HG02885 (cell line): ENCODE measurements around the gene SMG9.
"Not testable (repeated sequence)": the region's sequence is repeated elsewhere in the genome, so short reads cannot be mapped to it uniquely, and the experiment has no call there.

ENCODE experiments used
- ATAC-seq: cut with Tn5 transposase; IDR thresholded peaks from one replicate; pipeline ENCODE4 v1.9.1; 2021; ENCODE audit warnings: mild to moderate bottlenecking; ENCODE audit not compliant: unreplicated experiment, poor library complexity

Gene SMG9

GRCh38 chr19:43697295-43697694 is 57.5 kb downstream of the SMG9 start:
- no peak for ATAC-seq

GRCh38 chr19:43695985-43696704 is 58.6 kb downstream of the SMG9 start:
- no peak for ATAC-seq

GRCh38 chr19:43694553-43694952 is 60.2 kb downstream of the SMG9 start:
- ATAC-seq, result no peak

- ATAC-seq, result no peak
Measured at GRCh38 chr19:43692877-43693276, 61.9 kb downstream of the SMG9 start.

- ATAC-seq, result no peak
Measured at GRCh38 chr19:43692385-43692784, 62.4 kb downstream of the SMG9 start.

- no peak for ATAC-seq
Measured at GRCh38 chr19:43691755-43692154, 63.0 kb downstream of the SMG9 start.

GRCh38 chr19:43690890-43691289 is 63.9 kb downstream of the SMG9 start:
- ATAC-seq, result no peak

- ATAC-seq, result no peak
Measured at GRCh38 chr19:43690444-43690843, 64.3 kb downstream of the SMG9 start.

GRCh38 chr19:43688059-43688701 is 66.6 kb downstream of the SMG9 start:
- no peak for ATAC-seq

GRCh38 chr19:43687660-43687997 is 67.1 kb downstream of the SMG9 start:
- no peak for ATAC-seq

- ATAC-seq, result no peak
Measured at GRCh38 chr19:43684326-43684725, 70.4 kb downstream of the SMG9 start.

- ATAC-seq, result no peak
Measured at GRCh38 chr19:43683905-43684304, 70.9 kb downstream of the SMG9 start.

- no peak for ATAC-seq
Measured at GRCh38 chr19:43682824-43683661, 71.7 kb downstream of the SMG9 start.

- not testable (repeated sequence) for ATAC-seq
Measured at GRCh38 chr19:43682269-43682668, 72.5 kb downstream of the SMG9 start.

GRCh38 chr19:43681821-43682220 is 72.9 kb downstream of the SMG9 start:
- no peak for ATAC-seq

- ATAC-seq, result no peak
Measured at GRCh38 chr19:43678512-43679261, 76.1 kb downstream of the SMG9 start.
